GM12878 (cell line): ENCODE data around the gene RABEP2.

Experiments
- E2F4 ChIP-seq: IDR thresholded peaks from 2 replicates; pipeline ENCODE4 v1.6.1; 2012; ENCODE audit warnings: low read depth, low read length, improper control_type of control experiment
- ETV6 ChIP-seq, 2 experiments: fragments of 450-650 bp in 1 of 2; IDR thresholded peaks in 1 of 2; conservative IDR thresholded peaks in 1 of 2; 2 replicates each; pipeline ENCODE4 v1.6.1; 2014; ENCODE audit warnings: antibody characterized with exemption in 1 of 2, borderline replicate concordance in 1 of 2, low read depth in 1 of 2, mild to moderate bottlenecking in 1 of 2, moderate library complexity in 1 of 2
- NFYA ChIP-seq: IDR thresholded peaks from 2 replicates; pipeline ENCODE4 v1.6.1; 2011; ENCODE audit warnings: low read depth, mild to moderate bottlenecking, low read length, improper control_type of control experiment, borderline replicate concordance
- SP1 ChIP-seq: IDR thresholded peaks from one replicate; pipeline ENCODE4 v1.6.1; 2011; ENCODE audit warnings: low read depth, low read length
- STAT1 ChIP-seq: fragments of 450-650 bp; conservative IDR thresholded peaks from 2 replicates; pipeline ENCODE4 v1.6.1; 2014; ENCODE audit warnings: antibody characterized with exemption, mild to moderate bottlenecking
- SUPT20H ChIP-seq: IDR thresholded peaks from 2 replicates; pipeline ENCODE4 v1.6.1; 2011; ENCODE audit warnings: low read depth, mild to moderate bottlenecking, low read length, moderate library complexity, borderline replicate concordance; ENCODE audit not compliant: control insufficient read depth
- SUZ12 ChIP-seq: fragments of 200-600 bp; sonication (generic); IDR thresholded peaks from one replicate; pipeline ENCODE4 v1.6.1; 2018; ENCODE audit warnings: antibody characterized with exemption, mild to moderate bottlenecking; ENCODE audit not compliant: unreplicated experiment

- TF ChIP-seq E2F4 (peak; percentile 93), NFYA (peak; percentile 38; the same call in 1 of the 2 replicates), SP1 (peak; percentile 99), SUPT20H (no peak), STAT1 (no peak), SUZ12 (no peak), ETV6 (conservative IDR thresholded peaks at IDR 0.05 in 1 of 2, IDR thresholded peaks at IDR 0.05 in 1 of 2; ENCODE audit: borderline replicate concordance in 1 of 2, low read depth in 1 of 2) (no peak)
Measured at GRCh38 chr16:28950648-28951409, 25.8 kb upstream of the RABEP2 start, which contains the start of gene NFATC2IP.
